PC-3 (cell line): ENCODE results near the gene BNIP2.

Experiments
- CTCF ChIP-seq: fragments of 300-600 bp; sonication (generic); conservative IDR thresholded peaks from 2 replicates; pipeline ENCODE4 v1.5.1; 2017; ENCODE audit warnings: antibody characterized with exemption, low read depth, mild to moderate bottlenecking, low read length
- EZH2 ChIP-seq: fragments of 300-600 bp; sonication (generic); IDR thresholded peaks from one replicate; pipeline ENCODE4 v1.6.1; 2017; ENCODE audit warnings: antibody characterized with exemption, mild to moderate bottlenecking, low read length; ENCODE audit not compliant: unreplicated experiment
- EZH2phosphoT487 ChIP-seq: fragments of 300-600 bp; sonication (generic); IDR thresholded peaks from 2 replicates; pipeline ENCODE4 v1.6.1; 2018; ENCODE audit warnings: mild to moderate bottlenecking, antibody characterized with exemption, low read length, borderline replicate concordance

DNA sequence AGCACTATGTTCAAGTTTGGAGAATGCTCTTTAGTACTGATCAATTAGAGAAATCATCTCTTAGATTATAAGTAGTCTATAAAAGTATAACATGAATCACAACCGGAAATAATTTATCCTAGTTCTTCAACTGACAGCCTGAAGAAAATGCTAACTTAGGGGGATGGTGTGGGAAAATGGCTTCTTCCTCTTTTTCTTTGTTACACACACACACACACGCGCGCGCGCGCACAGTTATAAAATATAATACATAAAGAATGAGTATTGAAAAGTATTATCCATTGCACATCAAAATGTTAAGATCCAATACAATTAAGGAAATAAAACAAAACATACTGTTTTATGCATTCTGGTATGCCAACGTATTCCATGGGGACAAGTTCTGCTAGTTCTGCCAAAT is 20.6 kb downstream of the BNIP2 start:
- TF ChIP-seq CTCF (no peak), EZH2phosphoT487 (no peak), EZH2 (no peak)
